OCI-LY1 (cell line): ENCODE data around the gene FHIT.

Experiments used
- H2AFZ ChIP-seq: fragments of 200-600 bp; sonication (generic), shearing (Covaris generic); 2 replicates; pipeline ENCODE4 v1.6.0; 2014; ENCODE audit warnings: antibody characterized with exemption, mild to moderate bottlenecking, low read length
- H3F3A ChIP-seq: fragments of 200-600 bp; sonication (generic), shearing (Covaris generic); 2 replicates; pipeline ENCODE4 v1.6.0; 2014; ENCODE audit warnings: mild to moderate bottlenecking, antibody characterized with exemption, low read length, moderate library complexity; ENCODE audit not compliant: insufficient read depth
- H3K27ac ChIP-seq: fragments of 200-600 bp; sonication (generic); 2 replicates; pipeline ENCODE4 v1.5.1; 2014; ENCODE audit warnings: low read length, mixed run types, mild to moderate bottlenecking, low read depth; ENCODE audit not compliant: poor library complexity, severe bottlenecking
- H3K27me3 ChIP-seq: fragments of 200-600 bp; sonication (generic); 2 replicates; pipeline ENCODE4 v1.6.0; 2014; ENCODE audit warnings: antibody characterized with exemption, mild to moderate bottlenecking, low read length, moderate library complexity; ENCODE audit not compliant: insufficient read depth
- H3K36me3 ChIP-seq: fragments of 200-600 bp; sonication (generic); 2 replicates; pipeline ENCODE4 v1.6.1; 2014; ENCODE audit warnings: mild to moderate bottlenecking, antibody characterized with exemption, low read length, moderate library complexity, mixed read lengths; ENCODE audit not compliant: insufficient read depth
- H3K4me1 ChIP-seq: fragments of 200-600 bp; sonication (generic); 2 replicates; pipeline ENCODE4 v1.5.1; 2014; ENCODE audit warnings: mild to moderate bottlenecking, low read length, moderate library complexity; ENCODE audit not compliant: insufficient read depth, severe bottlenecking
- H3K4me2 ChIP-seq: fragments of 200-600 bp; sonication (generic), shearing (Covaris generic); 2 replicates; pipeline ENCODE4 v1.6.1; 2014; ENCODE audit warnings: low read length
- H3K4me3 ChIP-seq: fragments of 200-600 bp; sonication (generic); 2 replicates; pipeline ENCODE4 v1.5.1; 2014; ENCODE audit warnings: low read length, low read depth, mild to moderate bottlenecking, mixed read lengths; ENCODE audit not compliant: poor library complexity, severe bottlenecking
- H3K79me2 ChIP-seq: fragments of 200-600 bp; shearing (Covaris generic); 2 replicates; pipeline ENCODE4 v1.6.1; 2016; ENCODE audit warnings: mixed run types, low read length, mixed read lengths; ENCODE audit not compliant: insufficient read depth
- H3K9ac ChIP-seq: fragments of 200-600 bp; sonication (generic), shearing (Covaris generic); 2 replicates; pipeline ENCODE4 v1.6.1; 2014; ENCODE audit warnings: mild to moderate bottlenecking, low read length, mixed read lengths
- H3K9me2 ChIP-seq: fragments of 200-600 bp; sonication (generic), shearing (Covaris generic); 2 replicates; pipeline ENCODE4 v1.6.1; 2014; ENCODE audit warnings: low read depth, mild to moderate bottlenecking, low read length, mixed read lengths
- H3K9me3 ChIP-seq: fragments of 200-600 bp; shearing (Covaris generic); 2 replicates; pipeline ENCODE4 v1.6.1; 2014; ENCODE audit warnings: low read length, mixed read lengths
- H4K20me1 ChIP-seq: fragments of 200-600 bp; sonication (generic), shearing (Covaris generic); 2 replicates; pipeline ENCODE4 v1.6.0; 2016; ENCODE audit warnings: mild to moderate bottlenecking, low read length; ENCODE audit not compliant: insufficient read depth
- EZH2 ChIP-seq: fragments of 200-600 bp; sonication (generic), shearing (Covaris generic); IDR thresholded peaks from 2 replicates; pipeline ENCODE4 v1.8.0; 2017; ENCODE audit warnings: borderline replicate concordance, mixed run types, mild to moderate bottlenecking, antibody characterized with exemption, low read length, moderate library complexity, mixed read lengths
- TF ChIP-seq, protein P1 (sequence below): fragments of 200-600 bp; sonication (generic), shearing (Covaris generic); IDR thresholded peaks from 2 replicates; pipeline ENCODE4 v1.5.1; 2017; ENCODE audit warnings: mild to moderate bottlenecking, antibody characterized with exemption, low read length, moderate library complexity, mixed read lengths

FHIT gene

DNA sequence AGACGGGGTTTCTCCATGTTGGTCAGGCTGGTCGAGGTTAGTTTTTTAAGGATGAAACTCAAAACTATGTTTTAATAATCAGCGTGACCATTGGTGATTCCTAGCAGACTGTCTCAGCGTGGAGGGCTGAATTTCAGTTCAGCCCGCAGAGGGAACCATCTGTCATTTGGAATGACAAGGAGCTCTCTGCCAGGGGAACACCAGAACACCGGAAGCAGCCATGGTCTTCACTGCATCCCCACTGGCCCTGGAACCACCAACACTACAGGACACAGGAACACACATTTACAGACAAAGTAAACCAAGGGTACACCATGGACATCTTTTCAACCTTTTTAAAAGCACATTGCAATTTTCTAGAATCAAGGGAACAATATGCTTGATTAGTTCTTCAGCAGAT is 424.7 kb downstream of the FHIT start:
- H3K4me2 ChIP-seq = no peak overlapping the region
- no peak for TF ChIP-seq EZH2
- TF ChIP-seq, protein P1, sequence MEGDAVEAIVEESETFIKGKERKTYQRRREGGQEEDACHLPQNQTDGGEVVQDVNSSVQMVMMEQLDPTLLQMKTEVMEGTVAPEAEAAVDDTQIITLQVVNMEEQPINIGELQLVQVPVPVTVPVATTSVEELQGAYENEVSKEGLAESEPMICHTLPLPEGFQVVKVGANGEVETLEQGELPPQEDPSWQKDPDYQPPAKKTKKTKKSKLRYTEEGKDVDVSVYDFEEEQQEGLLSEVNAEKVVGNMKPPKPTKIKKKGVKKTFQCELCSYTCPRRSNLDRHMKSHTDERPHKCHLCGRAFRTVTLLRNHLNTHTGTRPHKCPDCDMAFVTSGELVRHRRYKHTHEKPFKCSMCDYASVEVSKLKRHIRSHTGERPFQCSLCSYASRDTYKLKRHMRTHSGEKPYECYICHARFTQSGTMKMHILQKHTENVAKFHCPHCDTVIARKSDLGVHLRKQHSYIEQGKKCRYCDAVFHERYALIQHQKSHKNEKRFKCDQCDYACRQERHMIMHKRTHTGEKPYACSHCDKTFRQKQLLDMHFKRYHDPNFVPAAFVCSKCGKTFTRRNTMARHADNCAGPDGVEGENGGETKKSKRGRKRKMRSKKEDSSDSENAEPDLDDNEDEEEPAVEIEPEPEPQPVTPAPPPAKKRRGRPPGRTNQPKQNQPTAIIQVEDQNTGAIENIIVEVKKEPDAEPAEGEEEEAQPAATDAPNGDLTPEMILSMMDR = no peak
- H3F3A ChIP-seq = no peaks in the 10 kb centered on the region
- no peaks in the 10 kb centered on the region for H3K36me3 ChIP-seq
- H3K4me1 ChIP-seq = no peaks in the 10 kb centered on the region
- H3K9me2 ChIP-seq = no peaks in the 10 kb centered on the region
- no peaks in the 10 kb centered on the region for H3K79me2 ChIP-seq
- no peaks in the 10 kb centered on the region for H4K20me1 ChIP-seq
- H3K9me3 ChIP-seq = no peaks in the 10 kb centered on the region
- no peak overlapping the region for H3K4me3 ChIP-seq
- H2AFZ ChIP-seq = no peak overlapping the region
- H3K27me3 ChIP-seq = no peaks in the 10 kb centered on the region
- no peak overlapping the region for H3K27ac ChIP-seq
- no peak overlapping the region for H3K9ac ChIP-seq

DNA sequence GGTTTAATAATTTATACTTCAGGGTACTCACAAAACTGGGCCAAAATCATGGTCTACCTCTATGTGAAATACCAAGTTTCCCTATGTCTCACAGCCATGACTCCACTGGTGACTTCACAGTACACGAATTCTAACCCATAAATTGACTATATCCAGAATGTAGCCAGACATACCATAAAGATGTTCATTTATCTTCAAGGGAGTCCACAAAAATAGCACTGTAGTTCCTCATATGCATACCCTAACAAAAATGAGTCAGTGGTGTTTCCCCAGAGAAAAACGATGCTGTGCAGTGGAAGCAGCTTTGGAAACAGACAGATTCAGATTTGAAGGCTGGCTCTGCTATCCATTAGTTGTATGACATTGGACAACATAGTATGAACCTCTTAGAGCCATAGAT is 438.8 kb downstream of the FHIT start:
- no peak overlapping the region for H3K4me2 ChIP-seq
- no peaks in the 10 kb centered on the region for H3K9me2 ChIP-seq
- H3K4me1 ChIP-seq = no peaks in the 10 kb centered on the region
- no peak overlapping the region for H3K27ac ChIP-seq
- H3F3A ChIP-seq = no peaks in the 10 kb centered on the region
- no peaks in the 10 kb centered on the region for H3K27me3 ChIP-seq
- H3K9ac ChIP-seq = no peak overlapping the region
- no peaks in the 10 kb centered on the region for H3K36me3 ChIP-seq
- H3K79me2 ChIP-seq = no peaks in the 10 kb centered on the region
- no peaks in the 10 kb centered on the region for H4K20me1 ChIP-seq
- no peak overlapping the region for H3K4me3 ChIP-seq
- no peaks in the 10 kb centered on the region; the same call in 1 of the 2 replicates for H3K9me3 ChIP-seq
- TF ChIP-seq, protein P1 = no peak
- TF ChIP-seq EZH2 = no peak
- H2AFZ ChIP-seq = no peak overlapping the region

DNA sequence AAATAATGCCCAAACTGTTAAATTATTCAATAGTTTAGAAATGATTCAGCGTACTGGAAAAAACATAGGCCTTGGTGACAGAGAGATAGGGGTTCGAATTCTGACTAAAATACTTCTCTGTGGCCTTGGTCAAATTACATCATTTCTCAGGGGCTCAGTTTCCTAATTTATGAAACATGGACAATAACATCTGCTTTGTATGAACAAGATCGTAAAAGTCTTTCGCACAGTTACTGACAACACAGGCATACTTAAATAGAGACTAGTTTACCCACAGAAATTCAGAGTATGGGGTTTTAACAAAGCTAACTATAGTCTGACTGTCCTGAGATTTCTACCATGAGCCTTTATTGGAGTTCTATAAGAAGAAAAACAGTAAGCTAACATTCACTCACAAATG is 440.4 kb downstream of the FHIT start:
- H3K79me2 ChIP-seq = no peaks in the 10 kb centered on the region
- no peak for TF ChIP-seq EZH2
- TF ChIP-seq, protein P1 = no peak
- no peaks in the 10 kb centered on the region for H4K20me1 ChIP-seq
- H3K4me1 ChIP-seq = no peaks in the 10 kb centered on the region
- no peak overlapping the region for H3K4me2 ChIP-seq
- no peaks in the 10 kb centered on the region for H3K27me3 ChIP-seq
- H3F3A ChIP-seq = no peaks in the 10 kb centered on the region
- H3K9ac ChIP-seq = no peak overlapping the region
- no peak overlapping the region for H3K27ac ChIP-seq
- no peaks in the 10 kb centered on the region for H3K9me2 ChIP-seq
- H3K4me3 ChIP-seq = no peak overlapping the region
- no peak overlapping the region for H2AFZ ChIP-seq
- H3K36me3 ChIP-seq = no peaks in the 10 kb centered on the region
- H3K9me3 ChIP-seq = no peaks in the 10 kb centered on the region
